Kidney tubule cell (primary cell): ENCODE measurements around the gene THBS2.

Source experiments
- DNase-seq: peaks from one replicate; pipeline ENCODE4 v3.0.0-alpha.2; 2018; ENCODE audit warnings: low spot score

THBS2 gene

DNA sequence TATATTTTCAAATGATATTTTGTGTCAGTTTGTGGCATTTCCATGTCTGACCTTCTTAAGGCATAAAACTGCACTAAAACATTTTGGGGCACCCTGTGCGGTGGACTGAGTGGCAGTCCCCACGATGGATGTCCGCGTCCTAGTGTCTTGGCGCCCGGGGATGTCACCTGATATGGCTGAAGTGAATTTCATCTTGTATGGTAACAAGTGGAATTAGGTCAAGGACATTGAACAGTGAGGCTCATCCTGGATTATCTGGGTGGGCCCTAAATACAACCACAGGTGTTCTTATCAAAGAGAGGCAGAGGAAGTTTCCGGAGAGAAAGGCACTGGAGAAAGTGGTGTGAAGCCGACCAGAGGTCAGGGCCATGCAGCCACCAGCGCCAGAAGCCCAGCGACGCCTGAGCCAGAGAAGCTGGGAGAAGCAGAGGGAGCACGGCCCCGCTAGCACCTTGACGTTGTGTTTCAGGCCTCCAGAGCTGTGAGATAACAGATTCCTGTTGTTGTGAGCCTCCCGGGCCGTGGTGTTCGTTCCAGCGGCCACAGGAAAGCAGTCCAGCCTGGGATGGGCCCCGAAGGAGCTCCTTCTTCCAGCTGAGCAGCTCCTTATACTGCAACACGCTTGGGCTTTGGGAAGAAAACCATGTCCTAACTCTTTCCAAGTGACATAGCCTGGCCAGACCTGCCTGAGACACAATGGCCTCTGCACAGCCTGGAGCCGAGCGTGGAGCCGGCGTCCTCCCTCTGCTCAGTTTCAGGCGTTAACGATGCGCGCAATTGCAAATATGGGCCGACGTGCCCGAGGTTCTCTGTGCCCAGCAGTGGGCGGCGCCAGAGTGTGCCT lies 22.5 kb downstream of the THBS2 start:
- DNase-seq = no peak

GRCh38 chr6:169230322-169230665 lies 23.4 kb downstream of the THBS2 start:
- no peak for DNase-seq

DNA sequence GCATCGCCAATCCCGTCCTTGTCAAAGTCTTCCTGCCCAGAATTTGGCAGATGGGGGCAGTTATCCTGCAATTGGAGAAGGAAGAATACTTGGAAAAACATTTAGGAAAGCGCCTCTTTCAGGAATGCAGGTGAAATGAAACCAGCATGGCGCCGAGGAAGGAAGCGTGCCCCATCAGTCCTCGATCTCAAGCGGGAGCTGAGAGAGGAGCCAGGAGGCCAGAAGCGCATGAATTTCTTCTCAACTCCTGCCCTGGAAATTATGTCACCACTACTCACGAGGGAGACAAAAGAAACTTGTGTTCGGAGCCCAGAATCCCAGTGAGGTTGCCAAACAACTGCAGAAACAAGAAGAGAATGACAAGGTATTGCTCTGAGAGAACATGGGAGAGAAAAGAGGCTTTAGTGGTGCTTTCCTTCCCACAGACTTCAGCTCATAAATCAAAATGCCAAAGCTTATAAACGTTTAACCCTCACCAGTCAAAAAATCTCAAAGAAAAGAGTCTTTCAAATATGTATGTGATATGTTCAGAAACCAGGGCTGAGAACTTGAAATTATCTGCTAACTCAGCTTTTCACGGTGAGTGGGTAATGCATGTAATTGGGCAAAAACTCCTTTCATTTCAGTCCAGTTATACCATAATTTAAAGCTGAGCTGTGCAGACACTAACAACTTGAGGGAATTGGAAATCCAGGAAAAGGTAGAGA lies 23.9 kb downstream of the THBS2 start:
- DNase-seq = no peak

- DNase-seq = no peak
Measured at GRCh38 chr6:169227116-169227515, 26.5 kb downstream of the THBS2 start.

DNA sequence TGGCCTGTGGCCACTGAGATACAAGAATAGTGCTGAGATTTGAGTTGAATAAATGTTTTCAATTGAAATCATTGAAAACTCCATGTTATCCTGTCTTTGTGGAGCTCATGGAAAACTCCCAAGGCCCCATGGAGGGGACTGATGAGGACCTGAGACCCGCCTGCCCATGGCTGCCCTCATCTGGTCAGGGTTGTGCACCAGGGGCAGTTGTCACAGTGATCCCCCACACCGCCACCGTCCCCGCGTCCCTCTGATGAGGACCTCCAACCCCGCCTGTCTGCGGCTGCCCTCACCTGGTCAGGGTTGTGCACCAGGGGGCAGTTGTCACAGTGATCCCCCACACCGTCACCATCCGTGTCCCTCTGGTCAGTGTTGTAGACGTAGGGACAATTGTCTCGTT lies 27.8 kb downstream of the THBS2 start:
- DNase-seq = no peak

- no peak for DNase-seq
Measured at GRCh38 chr6:169225131-169225576, 28.5 kb downstream of the THBS2 start.

GRCh38 chr6:169224716-169225115 lies 28.9 kb downstream of the THBS2 start:
- DNase-seq = no peak

GRCh38 chr6:169224185-169224695 lies 29.4 kb downstream of the THBS2 start:
- no peak for DNase-seq

GRCh38 chr6:169223006-169223405 lies 30.6 kb downstream of the THBS2 start:
- no peak for DNase-seq

DNA sequence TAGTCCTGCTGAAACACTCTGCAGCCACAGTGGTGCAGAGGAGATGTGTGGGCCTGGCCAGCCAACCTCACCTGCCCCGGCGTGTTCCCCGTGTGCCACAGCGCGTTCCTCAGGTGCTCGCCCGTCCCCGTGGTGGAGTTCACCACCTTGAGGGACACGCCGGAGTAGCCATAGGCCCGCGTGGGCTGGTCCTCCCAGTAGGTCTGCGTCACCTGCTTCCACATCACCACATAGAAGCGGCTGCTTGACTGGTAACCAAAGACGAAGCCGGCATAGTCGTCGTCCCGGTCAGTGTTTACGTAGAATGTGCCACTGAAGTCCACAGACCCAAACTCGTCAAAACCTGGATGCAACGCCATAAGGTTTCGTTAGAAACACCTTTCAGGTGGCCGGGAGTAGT lies 31.5 kb downstream of the THBS2 start:
- no peak for DNase-seq

DNA sequence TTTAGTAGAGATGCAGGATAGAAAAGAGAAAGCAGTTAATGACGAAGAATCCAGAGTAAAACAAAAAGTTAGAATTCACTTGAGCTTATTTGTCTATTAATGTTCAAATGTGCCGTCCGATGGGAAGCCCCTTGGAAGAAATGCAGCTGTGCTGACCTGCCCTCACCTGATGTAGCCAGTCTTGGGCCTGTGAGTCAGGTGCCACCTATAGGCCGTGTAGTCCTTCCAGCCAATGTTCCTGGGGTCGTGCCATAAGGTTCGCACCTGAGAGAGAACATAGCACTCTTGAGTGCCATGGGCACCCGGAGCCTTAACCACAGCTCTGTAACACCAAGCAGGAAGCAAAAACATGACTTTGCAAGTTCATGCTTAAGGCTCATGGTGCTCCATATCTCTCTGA lies 32.4 kb downstream of the THBS2 start:
- DNase-seq = no peak

DNA sequence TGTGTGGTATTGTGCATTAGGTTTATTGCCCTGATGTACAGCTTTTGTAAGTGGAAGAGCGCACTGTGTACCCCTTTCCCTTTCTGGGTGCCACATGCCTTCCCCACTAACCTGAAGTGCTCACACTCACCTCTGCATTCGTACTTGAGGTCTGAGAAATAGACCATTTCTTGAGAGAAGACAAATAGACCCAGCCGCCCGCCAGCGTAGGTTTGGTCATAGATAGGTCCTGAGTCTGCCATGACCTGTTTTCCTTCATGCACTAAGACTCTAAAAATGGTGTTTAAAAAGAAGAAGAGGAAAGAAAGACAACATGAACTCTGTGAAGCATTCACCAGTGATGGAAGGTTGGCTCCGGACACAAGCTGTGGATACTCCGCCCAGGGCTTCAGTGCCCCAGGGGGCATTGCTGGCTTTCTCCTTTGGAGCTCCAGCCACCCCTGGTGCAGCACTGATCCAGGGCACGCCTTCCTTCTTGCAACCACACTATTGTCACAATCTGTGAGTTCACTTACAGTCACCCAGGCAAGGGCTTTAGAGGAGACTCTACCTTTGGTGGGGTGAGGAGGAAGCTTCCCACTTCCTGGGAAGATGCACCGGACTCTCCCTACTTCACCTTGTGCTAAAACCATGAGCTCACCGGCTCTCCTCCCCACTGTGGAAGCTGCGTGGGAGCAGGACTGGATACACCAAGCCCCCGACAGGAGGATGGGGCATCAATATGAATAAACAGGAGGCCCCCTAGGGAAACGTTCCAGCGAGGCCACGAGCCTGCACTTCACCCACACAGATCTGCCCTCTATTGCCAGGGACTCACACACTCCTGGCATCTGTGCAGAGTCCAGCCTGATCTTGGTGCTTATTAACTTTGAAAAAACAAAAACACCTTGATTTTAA lies 33.3 kb downstream of the THBS2 start:
- DNase-seq = no peak

- DNase-seq = no peak
Measured at GRCh38 chr6:169217972-169218371, 35.7 kb downstream of the THBS2 start.

DNA sequence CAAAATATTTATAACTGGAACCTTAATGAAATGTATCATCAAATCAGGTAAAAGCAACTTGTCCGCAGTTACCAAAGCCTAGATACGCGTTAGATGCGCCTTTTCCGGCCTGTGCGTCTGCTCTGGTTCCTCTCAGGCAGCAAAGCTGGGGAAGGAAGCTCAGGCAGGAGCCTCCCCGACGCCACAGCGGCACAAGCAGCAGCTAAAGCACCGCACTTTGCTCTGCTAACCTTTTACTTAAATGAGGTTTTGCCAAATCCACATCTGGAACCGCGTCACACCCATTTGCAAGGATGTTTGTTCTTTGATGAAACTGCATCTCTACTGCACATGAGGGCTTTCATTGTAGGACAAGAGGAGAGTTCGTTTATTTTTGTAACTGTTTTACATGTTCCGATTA lies 36.8 kb downstream of the THBS2 start:
- no peak for DNase-seq

- DNase-seq = no peak
Measured at GRCh38 chr6:169215201-169215681, 38.4 kb downstream of the THBS2 start.

- peak; percentile 65 for DNase-seq
Measured at GRCh38 chr6:169214789-169215188, 38.9 kb downstream of the THBS2 start.

DNA sequence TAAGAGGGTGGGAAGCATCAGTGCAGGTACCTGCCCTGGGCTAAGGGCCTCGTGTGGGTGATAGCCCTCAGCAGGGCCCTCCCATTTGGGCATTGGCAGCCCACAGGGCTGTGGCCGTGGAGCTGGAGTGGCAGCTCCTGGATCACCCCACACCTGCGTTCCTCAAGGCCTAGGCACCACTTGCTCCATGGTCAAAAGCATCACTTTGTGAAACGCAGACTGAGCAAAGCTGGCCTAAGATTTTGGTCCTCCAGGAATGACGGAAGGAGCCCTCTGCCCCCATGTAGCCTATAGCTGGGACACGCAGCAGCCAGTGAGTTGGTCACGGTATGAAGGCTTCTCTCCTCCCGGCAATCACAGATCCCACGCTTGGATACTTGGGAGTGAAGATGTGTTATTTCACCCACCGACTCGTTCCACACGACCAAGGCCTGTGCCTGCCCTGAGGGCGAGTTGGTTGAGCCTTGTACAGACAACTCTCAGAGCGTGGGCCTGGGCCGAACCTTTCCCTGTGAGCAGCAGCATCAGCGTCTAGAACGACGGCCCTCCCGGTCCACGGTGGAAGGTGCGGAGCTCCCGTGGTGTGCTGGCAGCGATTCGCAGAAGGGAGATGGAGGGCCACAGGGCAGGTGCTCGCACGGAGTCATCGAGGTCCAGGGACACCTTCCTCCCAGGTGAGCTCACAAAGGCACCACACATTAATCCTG lies 39.7 kb downstream of the THBS2 start:
- DNase-seq = no peak

GRCh38 chr6:169212897-169213813 lies 40.5 kb downstream of the THBS2 start:
- DNase-seq = peak; percentile 91

GRCh38 chr6:169212436-169212835 lies 41.2 kb downstream of the THBS2 start:
- DNase-seq = peak; percentile 1

DNA sequence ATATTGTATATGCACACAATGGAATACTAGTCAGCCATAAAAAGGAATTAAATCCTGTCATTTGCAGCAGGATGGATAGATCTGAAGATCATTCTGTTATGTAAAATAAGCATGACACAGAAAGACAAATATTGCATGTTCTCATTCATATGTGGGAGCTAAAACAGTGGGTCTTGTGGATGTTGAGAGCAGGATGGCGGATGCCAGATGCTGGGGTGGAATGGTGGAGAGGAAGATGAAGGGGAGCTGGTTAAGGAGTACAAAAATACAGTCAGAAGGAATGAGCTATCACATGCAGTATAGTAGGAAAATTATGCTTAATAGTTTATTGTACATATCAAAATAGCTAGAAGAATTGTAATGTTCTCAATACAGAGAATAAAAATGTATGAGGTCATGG lies 41.8 kb downstream of the THBS2 start:
- no peak for DNase-seq
